ENCODE measurements around the gene PAM.

PAM gene

DNA sequence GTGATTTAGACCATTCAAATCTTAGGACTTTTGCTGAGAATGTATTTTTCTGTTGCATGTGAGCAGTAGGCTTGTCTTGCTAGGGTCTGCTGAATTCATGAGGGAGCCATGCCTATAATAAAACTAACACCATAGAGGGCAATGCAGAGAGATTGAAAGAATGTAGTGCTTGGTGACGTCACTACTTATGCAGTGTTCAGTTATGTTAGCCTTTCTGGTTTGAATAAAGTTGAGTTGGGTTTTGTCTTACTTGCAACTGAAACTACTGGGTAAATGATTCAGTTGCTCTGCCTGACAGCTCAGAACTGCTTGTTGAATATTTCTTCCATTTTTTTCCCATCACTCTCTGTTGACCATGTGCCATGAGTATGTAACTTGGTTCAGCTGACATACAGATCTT, 114.1 kb downstream of the PAM start:
- Histone ChIP-seq H3K4me2 (ENCODE audit: low read depth, low read length, poor library complexity, severe bottlenecking) (no peak overlapping the region), H2AFZ (ENCODE audit: low read depth, low read length, severe bottlenecking) (no peak overlapping the region), H3K9ac (ENCODE audit: low read length) (no peak overlapping the region), H4K20me1 (ENCODE audit: low read depth, low read length) (no peaks in the 10 kb centered on the region), H3K79me2 (ENCODE audit: insufficient read depth, low read length) (no peaks in the 10 kb centered on the region), H3K9me2 (replicated peaks; ENCODE audit: insufficient read depth, low read length) (no peaks in the 10 kb centered on the region), H3K27ac (ENCODE audit: low read depth, low read length) (no peak overlapping the region), H3F3A (ENCODE audit: insufficient read depth) (no peaks in the 10 kb centered on the region), H3K27me3 (ENCODE audit: low read length) (no peaks in the 10 kb centered on the region), H3K9me3 (ENCODE audit: insufficient read depth, low read length) (no peaks in the 10 kb centered on the region), H3K4me3 (ENCODE audit: insufficient read depth, low read length, poor library complexity, severe bottlenecking) (no peak overlapping the region), H3K36me3 (ENCODE audit: low read length) (no peaks in the 10 kb centered on the region)
- no peak for TF ChIP-seq EZH2phosphoT487 (conservative IDR thresholded peaks at IDR 0.05; ENCODE audit: low read length)
- TF ChIP-seq, protein P1, sequence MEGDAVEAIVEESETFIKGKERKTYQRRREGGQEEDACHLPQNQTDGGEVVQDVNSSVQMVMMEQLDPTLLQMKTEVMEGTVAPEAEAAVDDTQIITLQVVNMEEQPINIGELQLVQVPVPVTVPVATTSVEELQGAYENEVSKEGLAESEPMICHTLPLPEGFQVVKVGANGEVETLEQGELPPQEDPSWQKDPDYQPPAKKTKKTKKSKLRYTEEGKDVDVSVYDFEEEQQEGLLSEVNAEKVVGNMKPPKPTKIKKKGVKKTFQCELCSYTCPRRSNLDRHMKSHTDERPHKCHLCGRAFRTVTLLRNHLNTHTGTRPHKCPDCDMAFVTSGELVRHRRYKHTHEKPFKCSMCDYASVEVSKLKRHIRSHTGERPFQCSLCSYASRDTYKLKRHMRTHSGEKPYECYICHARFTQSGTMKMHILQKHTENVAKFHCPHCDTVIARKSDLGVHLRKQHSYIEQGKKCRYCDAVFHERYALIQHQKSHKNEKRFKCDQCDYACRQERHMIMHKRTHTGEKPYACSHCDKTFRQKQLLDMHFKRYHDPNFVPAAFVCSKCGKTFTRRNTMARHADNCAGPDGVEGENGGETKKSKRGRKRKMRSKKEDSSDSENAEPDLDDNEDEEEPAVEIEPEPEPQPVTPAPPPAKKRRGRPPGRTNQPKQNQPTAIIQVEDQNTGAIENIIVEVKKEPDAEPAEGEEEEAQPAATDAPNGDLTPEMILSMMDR (IDR thresholded peaks at IDR 0.05; ENCODE audit: insufficient read depth, low read length, poor library complexity, severe bottlenecking) = no peak

DNA sequence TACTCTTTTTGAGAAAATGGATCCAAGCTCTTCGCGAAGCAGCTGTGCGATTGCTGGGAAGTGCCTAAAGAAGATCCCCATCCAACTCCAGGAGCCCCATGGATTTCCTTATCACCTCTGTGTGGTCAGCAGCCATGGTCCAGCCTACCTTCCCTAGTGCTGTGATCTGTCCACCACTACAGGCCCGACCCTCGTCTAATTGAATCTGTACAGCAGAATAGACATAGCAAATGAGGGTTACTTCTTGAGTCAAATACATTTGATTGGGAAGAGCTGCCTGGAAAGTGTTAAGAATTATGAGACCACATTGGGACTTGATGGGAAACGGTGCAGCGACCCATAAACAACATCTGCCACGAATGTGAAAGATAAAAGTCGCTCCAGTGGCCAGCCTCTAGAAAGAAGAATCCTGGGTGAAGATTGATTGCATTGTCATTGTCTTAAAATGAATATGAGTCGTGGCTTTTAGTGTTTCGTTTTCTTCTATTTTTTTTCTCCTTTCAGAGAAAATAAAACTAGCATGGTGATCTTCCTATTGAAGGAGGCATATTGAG, 118.4 kb downstream of the PAM start:
- Histone ChIP-seq H3K79me2 (ENCODE audit: insufficient read depth, low read length) (no peaks in the 10 kb centered on the region), H3K27ac (ENCODE audit: low read depth, low read length) (no peak overlapping the region), H3F3A (ENCODE audit: insufficient read depth) (no peaks in the 10 kb centered on the region), H3K9me2 (replicated peaks; ENCODE audit: insufficient read depth, low read length) (no peaks in the 10 kb centered on the region), H3K9me3 (ENCODE audit: insufficient read depth, low read length) (no peaks in the 10 kb centered on the region), H4K20me1 (ENCODE audit: low read depth, low read length) (no peaks in the 10 kb centered on the region), H3K4me3 (ENCODE audit: insufficient read depth, low read length, poor library complexity, severe bottlenecking) (no peak overlapping the region), H3K27me3 (ENCODE audit: low read length) (no peaks in the 10 kb centered on the region), H2AFZ (ENCODE audit: low read depth, low read length, severe bottlenecking) (no peak overlapping the region), H3K9ac (ENCODE audit: low read length) (no peak overlapping the region), H3K36me3 (ENCODE audit: low read length) (no peaks in the 10 kb centered on the region), H3K4me2 (ENCODE audit: low read depth, low read length, poor library complexity, severe bottlenecking) (no peak overlapping the region)
- no peak for TF ChIP-seq EZH2phosphoT487 (conservative IDR thresholded peaks at IDR 0.05; ENCODE audit: low read length)
- TF ChIP-seq, protein P1 (IDR thresholded peaks at IDR 0.05; ENCODE audit: insufficient read depth, low read length, poor library complexity, severe bottlenecking) = no peak

DNA sequence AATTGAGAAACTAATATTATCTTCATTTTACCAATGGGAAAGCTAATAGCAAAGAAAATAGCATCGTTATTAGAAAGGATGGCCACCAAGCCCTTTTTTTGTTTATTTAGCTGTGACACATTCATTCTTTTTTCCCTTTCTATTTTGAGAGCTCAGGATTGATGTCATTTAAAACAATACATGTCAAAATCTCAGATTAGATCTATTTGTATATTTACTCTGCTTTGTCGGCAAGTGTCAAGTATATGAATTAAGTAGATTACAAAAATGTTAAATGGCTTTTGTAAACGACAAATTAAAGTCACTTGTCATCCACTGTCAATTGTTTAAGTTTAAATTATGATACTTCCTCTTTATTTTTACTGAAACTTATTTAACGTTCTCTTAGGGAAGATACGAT, 118.9 kb downstream of the PAM start:
- TF ChIP-seq, protein P1 (IDR thresholded peaks at IDR 0.05; ENCODE audit: insufficient read depth, low read length, poor library complexity, severe bottlenecking) = no peak
- TF ChIP-seq EZH2phosphoT487 (conservative IDR thresholded peaks at IDR 0.05; ENCODE audit: low read length) = no peak
- no peaks in the 10 kb centered on the region for H3F3A ChIP-seq (ENCODE audit: insufficient read depth)

More for the DNA sequence above, 118.9 kb downstream of the PAM start:
- H3K9me3 ChIP-seq (ENCODE audit: insufficient read depth, low read length) = no peaks in the 10 kb centered on the region
- no peak overlapping the region for H3K27ac ChIP-seq (ENCODE audit: low read depth, low read length)
- H3K79me2 ChIP-seq (ENCODE audit: insufficient read depth, low read length) = no peaks in the 10 kb centered on the region
- H3K4me2 ChIP-seq (ENCODE audit: low read depth, low read length, poor library complexity, severe bottlenecking) = no peak overlapping the region
- H4K20me1 ChIP-seq (ENCODE audit: low read depth, low read length) = no peaks in the 10 kb centered on the region
- H3K4me3 ChIP-seq (ENCODE audit: insufficient read depth, low read length, poor library complexity, severe bottlenecking) = no peak overlapping the region
- no peak overlapping the region for H2AFZ ChIP-seq (ENCODE audit: low read depth, low read length, severe bottlenecking)
- no peaks in the 10 kb centered on the region for H3K9me2 ChIP-seq (replicated peaks; ENCODE audit: insufficient read depth, low read length)
- no peak overlapping the region for H3K9ac ChIP-seq (ENCODE audit: low read length)
- H3K27me3 ChIP-seq (ENCODE audit: low read length) = no peaks in the 10 kb centered on the region
- H3K36me3 ChIP-seq (ENCODE audit: low read length) = no peaks in the 10 kb centered on the region
